ENCODE data around the gene LAMA3. TPM values are rescaled to one million over a fixed set of nuclear protein-coding genes. Genes with fewer than 3 reads are reported as not detected.

The LAMA3 gene
- total and polyA plus RNA-seq, 2 donors from 2014 or later = 4.4 to 66.0 TPM

- TF ChIP-seq CTCF (IDR thresholded peaks at IDR 0.05; ENCODE audit: borderline replicate concordance, extremely low read depth, insufficient read depth) = no peak
- DNase-seq = no peak
- H3K27ac ChIP-seq (ENCODE audit: low read depth in 2 of 2, low read length in 2 of 2) = no peak overlapping the region
- intact Hi-C loops (cut with DNase I) = no loop called here
- peaks cover 0 to 5% (median 0%) of the 10 kb centered on the region in 3 donors for H3K4me1 ChIP-seq (ENCODE audit: control insufficient read depth in 2 of 3, insufficient read depth in 2 of 3, low read depth in 1 of 3, low read length in 3 of 3)
- no peak overlapping the region for H3K4me3 ChIP-seq (ENCODE audit: low read length in 3 of 3)
- no peaks in the 10 kb centered on the region for H3K9me3 ChIP-seq (ENCODE audit: control insufficient read depth in 2 of 3, insufficient read depth in 1 of 3, low read length in 3 of 3)
- H3K36me3 ChIP-seq (ENCODE audit: control insufficient read depth in 2 of 3, insufficient read depth in 3 of 3, low read length in 3 of 3) = no peaks in the 10 kb centered on the region
- H3K9ac ChIP-seq (ENCODE audit: low read length in 3 of 3) = no peak overlapping the region
- H3K27me3 ChIP-seq (ENCODE audit: control insufficient read depth, insufficient read depth, low read length) = no peaks in the 10 kb centered on the region
- no peak for FAIRE-seq
Observed at GRCh38 chr18:23737578-23737977, 48.3 kb downstream of the LAMA3 start.

- FAIRE-seq (no peak), DNase-seq (no peak)
- no peaks in the 10 kb centered on the region for H3K27me3 ChIP-seq (ENCODE audit: control insufficient read depth, insufficient read depth, low read length)
- H3K27ac ChIP-seq (ENCODE audit: low read depth in 2 of 2, low read length in 2 of 2) = no peak overlapping the region
- H3K4me3 ChIP-seq (ENCODE audit: low read length in 3 of 3) = no peak overlapping the region
- intact Hi-C loops (cut with DNase I) = no loop called here
- H3K36me3 ChIP-seq (ENCODE audit: control insufficient read depth in 2 of 3, insufficient read depth in 3 of 3, low read length in 3 of 3) = no peaks in the 10 kb centered on the region
- peaks cover 0 to 5% (median 0%) of the 10 kb centered on the region in 3 donors for H3K4me1 ChIP-seq (ENCODE audit: control insufficient read depth in 2 of 3, insufficient read depth in 2 of 3, low read depth in 1 of 3, low read length in 3 of 3)
- H3K9ac ChIP-seq (ENCODE audit: low read length in 3 of 3) = no peak overlapping the region
- no peaks in the 10 kb centered on the region for H3K9me3 ChIP-seq (ENCODE audit: control insufficient read depth in 2 of 3, insufficient read depth in 1 of 3, low read length in 3 of 3)
- TF ChIP-seq CTCF (IDR thresholded peaks at IDR 0.05; ENCODE audit: borderline replicate concordance, extremely low read depth, insufficient read depth) = no peak
Observed at GRCh38 chr18:23738151-23738550, 48.9 kb downstream of the LAMA3 start.

GRCh38 chr18:23738575-23738974, 49.3 kb downstream of the LAMA3 start:
- Histone ChIP-seq H3K9me3 (ENCODE audit: control insufficient read depth in 2 of 3, insufficient read depth in 1 of 3, low read length in 3 of 3) (no peaks in the 10 kb centered on the region), H3K27ac (ENCODE audit: low read depth in 2 of 2, low read length in 2 of 2) (no peak overlapping the region), H3K4me1 (ENCODE audit: control insufficient read depth in 2 of 3, insufficient read depth in 2 of 3, low read depth in 1 of 3, low read length in 3 of 3) (peaks cover 0 to 5% (median 0%) of the 10 kb centered on the region in 3 donors), H3K9ac (ENCODE audit: low read length in 3 of 3) (no peak overlapping the region), H3K4me3 (ENCODE audit: low read length in 3 of 3) (no peak overlapping the region), H3K36me3 (ENCODE audit: control insufficient read depth in 2 of 3, insufficient read depth in 3 of 3, low read length in 3 of 3) (no peaks in the 10 kb centered on the region), H3K27me3 (ENCODE audit: control insufficient read depth, insufficient read depth, low read length) (no peaks in the 10 kb centered on the region)
- intact Hi-C loops (cut with DNase I) = no loop called here
- no peak for FAIRE-seq
- DNase-seq = no peak
- TF ChIP-seq CTCF (IDR thresholded peaks at IDR 0.05; ENCODE audit: borderline replicate concordance, extremely low read depth, insufficient read depth) = no peak
